NCI-H146 (cell line): ENCODE measurements around the gene CSAD.
A peak's percentile ranks its signal among the peaks of the same experiment; 100 is the strongest.
"Not testable (repeated sequence)": the region's sequence is repeated elsewhere in the genome, so short reads cannot be mapped to it uniquely, and the experiment has no call there.

Source experiments
- DNase-seq: peaks from one replicate; lab custom pipeline; 2025; lab: John Stamatoyannopoulos, UW

CSAD gene

DNA sequence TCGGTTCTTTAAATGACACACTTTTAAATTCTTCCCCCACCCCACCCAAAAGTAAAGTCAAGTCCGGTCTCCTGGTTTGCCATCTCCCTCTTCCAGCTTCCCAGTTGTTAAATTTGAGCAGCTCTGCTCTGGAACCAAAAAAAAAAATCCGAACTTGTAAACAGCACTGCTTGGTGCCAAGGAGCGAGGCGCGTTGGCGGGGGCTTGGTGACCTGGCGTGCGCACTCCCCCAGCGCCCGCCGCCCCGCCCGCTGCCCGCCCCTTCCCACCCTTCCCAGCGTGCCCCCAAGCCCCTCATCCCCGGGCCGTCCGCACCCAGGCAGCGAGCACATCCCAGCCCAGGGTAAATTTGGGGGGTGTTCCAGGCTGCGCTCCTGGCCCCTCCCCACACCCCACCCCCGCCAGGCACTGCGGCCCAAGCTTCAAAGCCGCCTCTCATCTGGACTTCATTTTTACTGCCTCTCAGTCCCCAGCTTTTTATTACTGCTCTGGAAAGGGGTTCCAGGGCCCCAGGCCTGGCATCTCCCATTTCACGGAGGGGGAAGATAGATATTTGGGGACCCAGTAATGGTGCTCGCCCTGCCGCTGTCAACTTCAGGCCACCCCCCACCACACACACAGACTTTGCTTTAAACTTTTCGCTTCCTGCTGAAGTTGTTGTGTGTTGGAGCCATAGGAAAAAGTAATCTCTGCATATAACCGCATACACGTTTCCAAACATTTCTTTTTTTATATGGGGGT lies 38.0 kb upstream of the CSAD start:
- no peak for DNase-seq

GRCh38 chr12:53217931-53218307 lies 37.2 kb upstream of the CSAD start:
- no peak for DNase-seq

- no peak for DNase-seq
These were observed 36.6 kb upstream of the CSAD start for GRCh38 chr12:53217051-53217930.

DNA sequence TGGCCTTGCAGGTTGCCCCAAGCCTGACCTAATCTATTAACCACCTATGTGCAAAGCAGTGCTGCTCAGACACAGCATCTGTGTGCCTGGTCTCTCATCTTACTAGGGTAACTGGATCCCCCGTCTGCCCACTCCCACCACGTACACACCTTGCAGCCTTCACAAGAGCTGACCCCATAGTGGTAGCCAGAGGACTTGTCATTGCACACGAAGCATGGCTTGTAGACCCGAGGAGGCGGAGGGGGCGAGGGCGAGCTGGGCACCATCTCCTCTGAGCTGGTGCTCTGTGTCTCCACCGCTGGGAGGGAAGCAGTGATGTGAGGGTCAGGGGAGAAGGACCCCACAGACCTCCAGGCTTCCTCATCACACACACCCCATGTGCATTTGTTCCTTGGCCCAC lies 34.8 kb upstream of the CSAD start:
- DNase-seq = no peak

DNA sequence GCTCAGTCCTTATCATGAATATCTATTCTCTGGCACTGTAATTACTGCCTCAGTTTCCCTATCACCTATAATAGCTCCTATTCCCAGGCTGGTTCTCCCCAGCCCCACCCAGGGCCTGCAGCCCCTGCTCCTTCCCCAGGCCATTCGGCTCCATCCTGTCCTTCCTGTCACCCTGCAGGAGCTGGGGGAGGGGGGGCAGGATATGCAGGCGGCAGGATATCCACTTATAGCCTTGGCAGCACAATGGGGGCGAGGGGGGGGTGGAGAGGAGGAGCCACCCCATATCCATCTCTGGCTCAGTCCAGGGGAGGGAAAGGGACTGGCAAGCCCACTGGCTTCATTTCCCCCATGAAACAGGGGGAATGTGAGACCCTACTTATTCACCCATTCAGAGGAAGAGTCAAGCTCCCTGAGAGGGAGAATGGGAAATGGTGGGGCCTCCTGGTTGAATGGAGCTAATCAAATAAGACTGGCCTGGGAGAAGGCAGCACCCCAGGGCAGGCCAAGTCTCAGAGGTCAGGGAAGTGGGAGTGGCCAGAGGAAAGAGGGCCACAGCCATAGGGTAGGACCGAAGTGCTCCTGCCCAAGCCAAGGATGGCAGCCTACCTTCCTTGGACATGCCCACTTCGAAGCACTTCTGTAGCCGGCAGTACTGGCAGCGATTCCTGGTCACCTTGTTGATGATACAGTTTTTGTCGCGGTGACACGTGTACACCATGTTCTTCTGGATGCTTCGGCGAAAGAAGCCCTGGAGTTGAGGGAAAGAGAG lies 34.1 kb upstream of the CSAD start:
- no peak for DNase-seq

GRCh38 chr12:53214221-53214620 lies 33.5 kb upstream of the CSAD start:
- DNase-seq = no peak

GRCh38 chr12:53213348-53213747 lies 32.6 kb upstream of the CSAD start:
- DNase-seq = peak; percentile 88

DNA sequence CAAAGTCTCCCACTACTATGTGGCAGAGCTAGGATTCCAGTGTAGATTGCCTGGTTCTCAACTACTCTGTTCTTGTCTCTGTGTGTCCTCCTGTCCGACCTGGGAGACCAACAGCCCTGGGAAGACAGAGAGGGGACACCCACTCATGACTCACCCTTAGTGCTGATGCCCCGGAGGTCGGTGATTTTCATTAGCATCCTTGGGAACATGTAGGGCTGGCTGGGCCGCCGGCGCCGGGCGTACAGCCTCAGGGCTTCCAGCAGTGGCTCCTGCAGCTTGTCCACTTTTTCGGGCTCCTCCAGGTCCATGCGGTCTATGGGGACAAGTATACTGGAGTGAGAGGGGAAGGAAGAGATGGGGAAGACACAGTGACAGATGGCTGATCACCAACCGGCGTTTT lies 32.2 kb upstream of the CSAD start:
- DNase-seq = no peak

- DNase-seq = peak; percentile 21
These were observed 31.0 kb upstream of the CSAD start for GRCh38 chr12:53211476-53212381.

DNA sequence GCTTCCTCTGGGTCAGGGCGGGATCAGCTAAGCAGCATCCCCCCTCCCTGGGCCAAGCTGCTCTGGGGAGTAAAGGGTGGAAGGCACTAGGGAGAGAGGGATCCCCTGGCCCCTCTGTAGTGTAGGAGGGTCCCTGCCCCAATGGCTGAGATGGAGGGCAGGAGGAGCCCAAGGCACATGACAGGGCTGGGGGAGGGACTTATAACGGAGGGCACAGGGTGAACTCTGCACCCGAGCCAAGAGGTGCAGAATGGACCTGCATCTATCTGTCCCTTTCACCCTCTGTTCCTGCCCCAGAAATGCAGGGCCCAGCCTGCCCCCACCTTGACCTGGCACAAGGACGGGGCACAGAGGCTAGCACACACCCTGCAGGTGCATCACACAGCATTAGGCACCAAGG lies 30.1 kb upstream of the CSAD start:
- no peak for DNase-seq

- DNase-seq = no peak
These were observed 28.2 kb upstream of the CSAD start for GRCh38 chr12:53208877-53209463.

GRCh38 chr12:53208435-53208834 lies 27.7 kb upstream of the CSAD start:
- no peak for DNase-seq

GRCh38 chr12:53207042-53207441 lies 26.3 kb upstream of the CSAD start, which contains the start of gene ITGB7:
Gene ITGB7 (minus strand): TSS chr12:53207251. CDS start chr12:53200443, 6,808 bp downstream.
- no peak for DNase-seq

DNA sequence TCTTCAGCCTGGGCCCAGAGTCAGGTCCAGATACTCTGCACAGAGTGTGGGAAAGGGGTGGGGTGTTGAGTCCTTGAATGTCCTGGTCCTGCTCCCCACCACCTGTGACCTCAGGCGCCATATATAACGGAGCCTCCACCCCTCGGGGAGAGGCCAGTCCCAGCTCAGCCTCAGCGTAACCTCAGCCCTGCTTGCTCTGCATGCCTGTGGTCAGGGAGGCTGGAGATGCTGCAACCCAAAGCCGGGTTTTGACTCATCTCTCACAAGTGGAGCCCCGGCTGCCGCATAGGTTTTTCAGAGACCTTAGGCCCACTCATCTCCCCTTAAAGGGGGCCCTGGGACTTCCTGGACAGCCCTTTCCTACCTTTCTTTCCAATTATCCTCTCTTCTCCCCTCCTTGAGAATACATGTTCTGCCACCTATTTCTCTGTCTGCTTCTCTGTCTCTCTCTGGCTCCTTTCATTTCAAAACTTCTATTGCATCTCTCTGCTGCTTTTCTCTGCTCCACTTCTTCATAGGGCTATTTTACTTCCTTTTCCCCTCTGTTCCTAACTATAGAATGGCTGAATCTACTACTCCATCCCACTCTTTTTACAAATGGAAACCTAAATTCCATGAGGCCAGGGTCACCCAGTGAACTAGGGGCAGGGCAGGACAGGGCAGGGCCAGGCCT lies 25.2 kb upstream of the CSAD start:
- DNase-seq = no peak

GRCh38 chr12:53204351-53204750 lies 23.6 kb upstream of the CSAD start:
- DNase-seq = no peak

- not testable (repeated sequence) for DNase-seq
These were observed 21.6 kb upstream of the CSAD start for GRCh38 chr12:53202316-53202715.

- DNase-seq = no peak
These were observed 20.9 kb upstream of the CSAD start for GRCh38 chr12:53201639-53202038.

- no peak for DNase-seq
These were observed 20.4 kb upstream of the CSAD start for GRCh38 chr12:53201177-53201541.

DNA sequence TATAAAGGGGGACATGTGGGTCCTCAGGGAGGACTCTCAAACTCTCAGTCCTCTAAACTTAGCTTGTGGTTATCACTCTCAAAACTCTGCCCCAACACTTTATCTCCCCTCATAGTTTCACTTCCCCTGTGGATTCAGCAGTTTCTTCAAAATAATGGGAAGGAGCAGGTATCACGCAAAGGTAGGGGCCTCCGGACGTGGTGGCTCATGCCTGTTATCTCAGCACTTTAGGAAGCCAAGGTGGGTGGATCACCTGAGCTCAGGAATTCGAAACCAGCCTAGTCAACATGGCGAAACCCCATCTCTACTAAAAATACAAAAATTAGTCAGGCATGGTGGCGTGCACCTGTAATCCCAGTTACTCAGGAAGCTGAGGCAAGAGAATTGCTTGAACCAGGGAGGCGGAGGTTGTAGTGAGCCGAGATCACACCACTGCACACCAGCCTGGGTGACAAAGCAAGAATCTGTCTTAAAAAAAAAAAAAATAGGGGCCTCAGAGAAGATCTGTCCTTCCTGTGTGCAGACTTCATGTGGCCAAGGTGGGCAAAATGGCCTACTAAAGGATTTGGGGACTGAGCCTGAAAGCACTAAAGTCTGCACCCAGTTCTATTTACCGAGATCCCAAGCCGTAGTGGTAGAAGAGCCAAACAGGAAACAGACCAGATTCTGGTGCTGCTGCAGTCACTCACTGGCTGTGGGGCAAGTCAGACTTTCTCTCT lies 19.9 kb upstream of the CSAD start:
- no peak for DNase-seq

GRCh38 chr12:53200107-53200457 lies 19.4 kb upstream of the CSAD start:
- DNase-seq = no peak
